GM13976 (cell line): Measurements from ENCODE around the gene PTPRM.

Experiments used
- DNase-seq: peaks from one replicate; pipeline ENCODE4 v3.0.0; 2012; ENCODE audit warnings: low spot score
- CTCF ChIP-seq: IDR thresholded peaks from 2 replicates; pipeline ENCODE4 v1.5.1; 2012; ENCODE audit warnings: borderline replicate concordance, mild to moderate bottlenecking; ENCODE audit not compliant: insufficient read depth; ENCODE audit errors: extremely low read depth, missing control alignments, control extremely low read depth
- in situ Hi-C: fragments of 300-500 bp; cut with MboI; formaldehyde crosslinking; loops from one replicate; pipeline ENCODE4 v1.12.0; 2022; ENCODE audit warnings: low sequenced_read_pairs, mixed read lengths, inconsistent platforms; ENCODE audit not compliant: unreplicated experiment

PTPRM gene

DNA sequence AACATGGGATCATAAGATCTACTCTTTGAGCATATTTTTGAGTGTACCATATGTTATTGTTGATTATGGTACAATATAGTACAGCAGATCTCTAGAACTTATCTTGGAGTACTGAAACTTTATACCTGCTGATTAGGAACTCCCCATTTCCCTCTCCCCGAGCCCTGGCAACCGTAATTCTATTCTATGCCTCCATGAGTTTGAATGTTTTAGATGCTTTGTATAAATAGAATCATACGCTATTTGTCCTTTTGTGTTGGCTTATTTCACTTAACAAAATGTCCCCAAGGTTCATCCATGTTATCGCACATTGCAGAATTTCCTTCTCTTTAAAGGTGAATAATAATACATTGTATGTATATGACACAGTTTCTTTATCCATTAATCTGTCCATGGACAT is 117.2 kb downstream of the PTPRM start:
- in situ Hi-C loops = no loop called here

DNA sequence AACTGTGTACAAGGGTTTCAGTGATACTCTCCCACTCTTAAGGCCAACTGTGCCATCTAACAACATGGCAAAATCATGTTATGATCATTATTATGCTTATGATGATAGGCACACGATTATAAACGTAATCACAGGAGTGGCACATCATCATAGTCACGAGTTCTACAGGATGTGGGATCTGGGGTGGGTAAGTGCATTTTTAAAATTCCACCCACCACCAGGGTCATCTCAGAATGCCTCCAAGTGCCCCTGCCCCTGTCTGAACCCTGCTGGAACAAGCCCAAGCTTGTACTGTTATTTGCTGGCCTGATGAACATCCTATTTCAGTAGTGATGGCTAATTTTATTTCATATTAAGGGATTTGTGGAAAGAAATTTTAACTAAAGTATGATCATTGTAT is 117.8 kb downstream of the PTPRM start:
- in situ Hi-C loops = no loop called here
- DNase-seq = no peak
- no peak for TF ChIP-seq CTCF

More for the DNA sequence above, 117.2 kb downstream of the PTPRM start:
- TF ChIP-seq CTCF = no peak
- DNase-seq = no peak

DNA sequence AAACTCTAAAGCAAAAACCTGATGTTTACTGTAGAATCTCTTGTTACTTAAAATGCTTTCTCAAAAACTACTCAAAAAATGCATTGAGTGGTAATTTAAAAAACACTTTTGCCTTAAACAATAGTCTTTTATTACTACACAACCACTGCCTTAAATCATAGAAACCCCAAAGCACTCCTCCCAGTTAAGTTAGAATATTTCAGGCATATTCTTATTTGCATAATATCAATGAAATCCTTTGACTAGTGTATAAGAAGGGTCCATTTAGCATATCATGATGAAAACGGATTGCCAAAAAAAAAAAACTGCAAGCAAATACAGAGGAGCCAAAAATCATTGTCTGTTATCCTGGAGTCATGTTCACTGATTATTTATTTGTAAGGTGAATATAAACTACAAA is 119.2 kb downstream of the PTPRM start:
- no peak for DNase-seq
- no peak for TF ChIP-seq CTCF
- in situ Hi-C loops = no loop called here

GRCh38 chr18:7688580-7688979 is 121.5 kb downstream of the PTPRM start:
- DNase-seq = no peak
- in situ Hi-C loops = no loop called here
- no peak for TF ChIP-seq CTCF

DNA sequence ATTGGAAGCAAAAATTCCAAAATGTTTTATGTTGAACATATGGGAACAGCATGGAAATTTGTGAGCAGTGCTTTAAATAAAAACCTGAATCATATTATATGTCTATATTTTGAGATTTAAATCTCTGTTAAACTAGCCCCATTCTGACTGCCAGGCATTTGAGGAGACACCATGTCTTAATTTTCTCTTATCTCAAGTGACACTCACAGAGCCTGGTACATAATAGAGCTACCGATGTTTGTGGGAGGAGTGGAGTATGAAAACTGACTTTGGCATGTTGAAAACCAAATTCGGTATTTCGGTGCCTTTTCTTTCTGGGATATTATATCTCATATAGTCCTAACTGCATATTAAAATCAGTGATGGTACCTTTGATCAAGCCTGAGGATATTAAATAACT is 124.1 kb downstream of the PTPRM start:
- no peak for TF ChIP-seq CTCF
- DNase-seq = no peak
- in situ Hi-C loops = no loop called here

DNA sequence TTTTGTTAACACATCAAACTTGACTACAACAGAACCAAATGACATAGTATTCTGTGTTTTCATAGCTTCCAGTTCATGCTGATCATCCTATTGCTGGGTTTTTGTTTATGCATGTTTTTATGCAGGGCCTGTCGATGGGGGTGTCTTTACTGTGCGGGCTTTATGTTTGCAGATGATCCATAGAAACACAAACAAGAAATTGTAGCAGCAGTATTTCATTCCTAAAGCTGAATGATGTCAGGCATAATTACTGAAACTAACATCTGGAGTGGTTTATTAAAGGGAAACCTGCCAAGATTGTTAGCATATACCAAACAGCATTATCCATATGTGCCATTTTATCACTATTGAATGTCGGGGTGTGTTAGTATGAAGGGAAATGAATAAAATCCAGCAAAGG is 129.7 kb downstream of the PTPRM start:
- no peak for DNase-seq
- TF ChIP-seq CTCF = no peak
- in situ Hi-C loops = no loop called here

- in situ Hi-C loops = no loop called here
- TF ChIP-seq CTCF = no peak
Measured at GRCh38 chr18:7697306-7697705, 130.2 kb downstream of the PTPRM start.

More at GRCh38 chr18:7697306-7697705, 130.2 kb downstream of the PTPRM start:
- DNase-seq = no peak
